HG02642 (cell line): Measurements from ENCODE around the gene OCA2.

Experiments
- ATAC-seq: cut with Tn5 transposase; IDR thresholded peaks from one replicate; pipeline ENCODE4 v1.9.1; 2021; ENCODE audit warnings: mild to moderate bottlenecking; ENCODE audit not compliant: unreplicated experiment, poor library complexity

Gene OCA2

GRCh38 chr15:27832237-27832596, 266.9 kb downstream of the OCA2 start:
- ATAC-seq: no peak

- ATAC-seq: no peak
Observed at GRCh38 chr15:27831384-27832236, 267.5 kb downstream of the OCA2 start.

- ATAC-seq: no peak
Observed at GRCh38 chr15:27828746-27829145, 270.4 kb downstream of the OCA2 start.

GRCh38 chr15:27826902-27827714, 272.0 kb downstream of the OCA2 start:
- no peak for ATAC-seq

- ATAC-seq: no peak
Observed at GRCh38 chr15:27826411-27826810, 272.7 kb downstream of the OCA2 start.

- ATAC-seq: no peak
Observed at GRCh38 chr15:27824841-27825422, 274.2 kb downstream of the OCA2 start.

- no peak for ATAC-seq
Observed at GRCh38 chr15:27821273-27821672, 277.8 kb downstream of the OCA2 start.

- ATAC-seq: no peak
Observed at GRCh38 chr15:27820722-27821121, 278.4 kb downstream of the OCA2 start.

GRCh38 chr15:27820232-27820631, 278.9 kb downstream of the OCA2 start:
- ATAC-seq: no peak

- no peak for ATAC-seq
Observed at GRCh38 chr15:27817258-27817657, 281.9 kb downstream of the OCA2 start.

- ATAC-seq: no peak
Observed at GRCh38 chr15:27816790-27817189, 282.3 kb downstream of the OCA2 start.

- ATAC-seq: no peak
Observed at GRCh38 chr15:27815035-27815434, 284.1 kb downstream of the OCA2 start.

GRCh38 chr15:27813139-27813538, 286.0 kb downstream of the OCA2 start:
- ATAC-seq: no peak

- ATAC-seq: no peak
Observed at GRCh38 chr15:27808182-27808581, 290.9 kb downstream of the OCA2 start.

GRCh38 chr15:27807335-27807734, 291.8 kb downstream of the OCA2 start:
- ATAC-seq: no peak

GRCh38 chr15:27806396-27806795, 292.7 kb downstream of the OCA2 start:
- no peak for ATAC-seq

- no peak for ATAC-seq
Observed at GRCh38 chr15:27805261-27806220, 293.6 kb downstream of the OCA2 start.

- ATAC-seq: no peak
Observed at GRCh38 chr15:27804569-27805260, 294.4 kb downstream of the OCA2 start.

- ATAC-seq: no peak
Observed at GRCh38 chr15:27798807-27799206, 300.3 kb downstream of the OCA2 start.
